Measurements from ENCODE around the gene ATP2C2. TPM values are rescaled to one million over a fixed set of nuclear protein-coding genes. Genes with fewer than 3 reads are reported as not detected.

ATP2C2 gene
- total RNA-seq, 1 experiment from 2014 or later = not detected

GRCh38 chr16:84379008-84379708 lies 10.8 kb downstream of the ATP2C2 start:
- peaks cover 2% of the 10 kb centered on the region for H3K9me3 ChIP-seq (ENCODE audit: low read depth, low read length, poor library complexity, severe bottlenecking)
- no peak overlapping the region for H3K4me3 ChIP-seq (ENCODE audit: low read depth, low read length, poor library complexity, severe bottlenecking)
- intact Hi-C loops (cut with micrococcal nuclease; ENCODE audit: unreplicated experiment) = no loop called here
- no peak overlapping the region for H3K27ac ChIP-seq (ENCODE audit: low read depth, low read length, poor library complexity, severe bottlenecking)
- DNase-seq (ENCODE audit: low spot score) = no peak
- peaks cover 22% of the 10 kb centered on the region for H3K27me3 ChIP-seq (replicated peaks; ENCODE audit: insufficient read depth, low read depth, low read length, poor library complexity)
- BruUV-seq (replicated peaks) = no TSS peak
- H3K4me1 ChIP-seq (ENCODE audit: insufficient read depth, low read length, poor library complexity, severe bottlenecking) = no peaks in the 10 kb centered on the region
- H3K36me3 ChIP-seq (ENCODE audit: insufficient read depth, low read length, poor library complexity, severe bottlenecking) = no peaks in the 10 kb centered on the region
- ChIA-PET POLR2A (ENCODE audit: low non-redundant PET) (no interaction called here), CTCF (no interaction called here)
- no peak for TF ChIP-seq EZH2 (IDR thresholded peaks at IDR 0.05; ENCODE audit: borderline replicate concordance, low read depth, low read length, poor library complexity, severe bottlenecking)
- no peak for TF ChIP-seq CTCF (conservative IDR thresholded peaks at IDR 0.05; ENCODE audit: low read depth, low read length)

- Histone ChIP-seq H3K27ac (ENCODE audit: low read depth, low read length, poor library complexity, severe bottlenecking) (no peak overlapping the region), H3K27me3 (replicated peaks; ENCODE audit: insufficient read depth, low read depth, low read length, poor library complexity) (peaks cover 15% of the 10 kb centered on the region), H3K36me3 (ENCODE audit: insufficient read depth, low read length, poor library complexity, severe bottlenecking) (no peaks in the 10 kb centered on the region), H3K4me3 (ENCODE audit: low read depth, low read length, poor library complexity, severe bottlenecking) (no peak overlapping the region), H3K9me3 (ENCODE audit: low read depth, low read length, poor library complexity, severe bottlenecking) (peaks cover 5% of the 10 kb centered on the region), H3K4me1 (ENCODE audit: insufficient read depth, low read length, poor library complexity, severe bottlenecking) (no peaks in the 10 kb centered on the region)
- CTCF ChIA-PET = no interaction called here
- DNase-seq (ENCODE audit: low spot score) = peak; percentile 7
- no peak for TF ChIP-seq EZH2 (IDR thresholded peaks at IDR 0.05; ENCODE audit: borderline replicate concordance, low read depth, low read length, poor library complexity, severe bottlenecking)
- no peak for TF ChIP-seq CTCF (conservative IDR thresholded peaks at IDR 0.05; ENCODE audit: low read depth, low read length)
- intact Hi-C loops (cut with micrococcal nuclease; ENCODE audit: unreplicated experiment) = no loop called here
- BruUV-seq (replicated peaks) = no TSS peak
- POLR2A ChIA-PET (ENCODE audit: low non-redundant PET) = no interaction called here
Observed at GRCh38 chr16:84379709-84380362, 11.5 kb downstream of the ATP2C2 start.

- intact Hi-C loops (cut with micrococcal nuclease; ENCODE audit: unreplicated experiment) = no loop called here
- Histone ChIP-seq H3K4me1 (ENCODE audit: insufficient read depth, low read length, poor library complexity, severe bottlenecking) (no peaks in the 10 kb centered on the region), H3K9me3 (ENCODE audit: low read depth, low read length, poor library complexity, severe bottlenecking) (peaks cover 5% of the 10 kb centered on the region), H3K27me3 (replicated peaks; ENCODE audit: insufficient read depth, low read depth, low read length, poor library complexity) (peaks cover 11% of the 10 kb centered on the region), H3K4me3 (ENCODE audit: low read depth, low read length, poor library complexity, severe bottlenecking) (no peak overlapping the region), H3K27ac (ENCODE audit: low read depth, low read length, poor library complexity, severe bottlenecking) (no peak overlapping the region), H3K36me3 (ENCODE audit: insufficient read depth, low read length, poor library complexity, severe bottlenecking) (no peaks in the 10 kb centered on the region)
- ChIA-PET CTCF (no interaction called here), POLR2A (ENCODE audit: low non-redundant PET) (no interaction called here)
- BruUV-seq (replicated peaks) = no TSS peak
- TF ChIP-seq CTCF (conservative IDR thresholded peaks at IDR 0.05; ENCODE audit: low read depth, low read length) (no peak), EZH2 (IDR thresholded peaks at IDR 0.05; ENCODE audit: borderline replicate concordance, low read depth, low read length, poor library complexity, severe bottlenecking) (no peak)
- no peak for DNase-seq (ENCODE audit: low spot score)
Observed at GRCh38 chr16:84380405-84380804, 12.1 kb downstream of the ATP2C2 start.
